B cell (primary cell): Measurements from ENCODE around the gene CRTAP.

Experiments used
- EZH2 ChIP-seq: IDR thresholded peaks from 2 replicates; pipeline ENCODE4 v1.6.1; 2012; ENCODE audit warnings: borderline replicate concordance, low read depth, mild to moderate bottlenecking, moderate library complexity, low read length; ENCODE audit not compliant: insufficient read depth, poor library complexity, severe bottlenecking
- TF ChIP-seq, protein P1 (sequence below): fragments of 200-600 bp; IDR thresholded peaks from one replicate; pipeline ENCODE4 v1.8.0; 2022; ENCODE audit warnings: antibody characterized with exemption, mild to moderate bottlenecking

DNA sequence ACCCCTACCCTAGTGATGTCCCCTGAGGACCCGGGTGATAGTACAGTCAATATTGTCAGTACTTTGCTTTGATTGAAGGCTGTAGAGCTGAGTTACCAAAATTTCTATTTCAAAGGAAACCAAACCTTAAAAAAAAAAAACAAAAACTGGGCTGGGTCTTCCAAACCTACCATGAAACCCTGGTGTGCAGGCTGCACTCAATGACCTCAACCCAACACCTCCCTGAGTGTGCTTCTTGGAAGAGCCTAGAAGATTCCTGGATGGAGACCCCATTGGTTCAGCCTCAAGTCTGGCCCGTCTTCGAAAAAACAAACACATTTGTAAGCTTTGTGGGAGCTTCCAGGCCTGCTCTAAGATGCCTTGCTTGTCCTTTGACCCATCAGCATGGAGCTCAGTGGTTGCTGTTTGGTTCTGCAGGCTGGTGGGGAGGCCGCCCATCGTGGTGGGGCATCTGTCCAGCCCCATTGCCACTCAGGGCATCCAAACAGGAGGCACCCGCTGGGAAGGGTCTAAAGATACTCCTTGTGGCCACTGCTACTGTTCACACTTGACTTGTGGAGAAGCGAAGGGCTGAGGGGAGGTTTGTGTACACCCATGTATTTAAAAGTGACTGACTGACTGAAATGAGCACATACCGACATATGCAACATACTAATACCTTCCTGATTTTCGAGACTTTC is 32.2 kb downstream of the CRTAP start:
- TF ChIP-seq EZH2 = no peak
- TF ChIP-seq, protein P1, sequence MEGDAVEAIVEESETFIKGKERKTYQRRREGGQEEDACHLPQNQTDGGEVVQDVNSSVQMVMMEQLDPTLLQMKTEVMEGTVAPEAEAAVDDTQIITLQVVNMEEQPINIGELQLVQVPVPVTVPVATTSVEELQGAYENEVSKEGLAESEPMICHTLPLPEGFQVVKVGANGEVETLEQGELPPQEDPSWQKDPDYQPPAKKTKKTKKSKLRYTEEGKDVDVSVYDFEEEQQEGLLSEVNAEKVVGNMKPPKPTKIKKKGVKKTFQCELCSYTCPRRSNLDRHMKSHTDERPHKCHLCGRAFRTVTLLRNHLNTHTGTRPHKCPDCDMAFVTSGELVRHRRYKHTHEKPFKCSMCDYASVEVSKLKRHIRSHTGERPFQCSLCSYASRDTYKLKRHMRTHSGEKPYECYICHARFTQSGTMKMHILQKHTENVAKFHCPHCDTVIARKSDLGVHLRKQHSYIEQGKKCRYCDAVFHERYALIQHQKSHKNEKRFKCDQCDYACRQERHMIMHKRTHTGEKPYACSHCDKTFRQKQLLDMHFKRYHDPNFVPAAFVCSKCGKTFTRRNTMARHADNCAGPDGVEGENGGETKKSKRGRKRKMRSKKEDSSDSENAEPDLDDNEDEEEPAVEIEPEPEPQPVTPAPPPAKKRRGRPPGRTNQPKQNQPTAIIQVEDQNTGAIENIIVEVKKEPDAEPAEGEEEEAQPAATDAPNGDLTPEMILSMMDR = no peak
